Pons (tissue), 1 donor: ENCODE results near the gene LYPD5.
"Not testable (repeated sequence)": the region's sequence is repeated elsewhere in the genome, so short reads cannot be mapped to it uniquely, and the experiment has no call there.

Source experiments
- DNase-seq: peaks from one replicate; pipeline ENCODE4 v3.0.0-alpha.2; 2016; ENCODE audit warnings: low spot score

Gene LYPD5

GRCh38 chr19:43802216-43802951 is at the start of gene LYPD5:
LYPD5 (minus strand) TSS chr19:43802447; CDS start chr19:43802380, 67 bp downstream.
- no peak for DNase-seq

GRCh38 chr19:43848821-43849220 is 46.6 kb upstream of the LYPD5 start:
- DNase-seq = no peak

DNA sequence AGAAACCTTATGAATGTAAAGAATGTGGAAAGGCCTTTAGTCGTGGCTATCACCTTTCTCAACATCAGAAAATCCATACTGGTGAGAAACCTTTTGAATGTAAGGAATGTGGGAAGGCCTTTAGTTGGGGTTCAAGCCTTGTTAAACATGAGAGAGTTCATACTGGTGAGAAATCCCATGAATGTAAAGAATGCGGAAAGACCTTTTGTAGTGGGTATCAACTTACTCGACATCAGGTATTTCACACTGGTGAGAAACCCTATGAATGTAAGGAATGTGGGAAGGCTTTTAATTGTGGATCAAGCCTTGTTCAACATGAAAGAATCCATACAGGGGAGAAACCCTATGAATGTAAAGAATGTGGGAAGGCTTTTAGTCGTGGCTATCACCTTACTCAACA is 45.6 kb upstream of the LYPD5 start:
- DNase-seq = no peak

DNA sequence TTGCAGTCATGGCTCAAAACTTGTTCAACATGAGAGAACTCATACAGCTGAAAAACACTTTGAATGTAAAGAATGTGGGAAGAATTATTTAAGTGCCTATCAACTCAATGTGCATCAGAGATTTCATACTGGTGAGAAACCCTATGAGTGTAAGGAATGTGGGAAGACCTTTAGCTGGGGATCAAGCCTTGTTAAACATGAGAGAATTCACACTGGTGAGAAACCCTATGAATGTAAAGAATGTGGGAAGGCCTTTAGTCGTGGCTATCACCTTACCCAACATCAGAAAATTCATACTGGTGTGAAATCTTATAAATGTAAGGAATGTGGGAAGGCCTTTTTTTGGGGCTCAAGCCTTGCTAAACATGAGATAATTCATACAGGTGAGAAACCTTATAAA is 45.0 kb upstream of the LYPD5 start:
- DNase-seq = no peak

DNA sequence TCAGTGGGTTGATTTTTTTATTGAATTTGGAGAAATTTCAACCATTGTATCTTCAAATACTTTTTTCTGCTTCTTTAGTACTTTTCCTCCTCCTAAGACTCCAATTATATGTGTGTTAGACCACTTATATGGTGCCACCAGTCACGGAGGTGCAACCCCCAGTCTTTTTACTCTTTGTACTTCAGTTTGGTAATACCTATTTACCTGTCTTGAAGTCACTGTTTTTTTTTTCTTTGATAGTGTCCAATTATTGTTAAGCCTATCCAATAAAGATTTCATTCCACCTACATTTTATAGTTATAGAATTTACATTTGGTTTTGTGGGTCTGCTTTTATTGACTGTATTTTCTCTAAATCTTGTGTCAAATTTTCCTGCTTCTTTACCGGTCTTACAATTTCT is 39.8 kb upstream of the LYPD5 start:
- DNase-seq = no peak

- DNase-seq = no peak
These were observed 36.9 kb upstream of the LYPD5 start for GRCh38 chr19:43839139-43839538.

DNA sequence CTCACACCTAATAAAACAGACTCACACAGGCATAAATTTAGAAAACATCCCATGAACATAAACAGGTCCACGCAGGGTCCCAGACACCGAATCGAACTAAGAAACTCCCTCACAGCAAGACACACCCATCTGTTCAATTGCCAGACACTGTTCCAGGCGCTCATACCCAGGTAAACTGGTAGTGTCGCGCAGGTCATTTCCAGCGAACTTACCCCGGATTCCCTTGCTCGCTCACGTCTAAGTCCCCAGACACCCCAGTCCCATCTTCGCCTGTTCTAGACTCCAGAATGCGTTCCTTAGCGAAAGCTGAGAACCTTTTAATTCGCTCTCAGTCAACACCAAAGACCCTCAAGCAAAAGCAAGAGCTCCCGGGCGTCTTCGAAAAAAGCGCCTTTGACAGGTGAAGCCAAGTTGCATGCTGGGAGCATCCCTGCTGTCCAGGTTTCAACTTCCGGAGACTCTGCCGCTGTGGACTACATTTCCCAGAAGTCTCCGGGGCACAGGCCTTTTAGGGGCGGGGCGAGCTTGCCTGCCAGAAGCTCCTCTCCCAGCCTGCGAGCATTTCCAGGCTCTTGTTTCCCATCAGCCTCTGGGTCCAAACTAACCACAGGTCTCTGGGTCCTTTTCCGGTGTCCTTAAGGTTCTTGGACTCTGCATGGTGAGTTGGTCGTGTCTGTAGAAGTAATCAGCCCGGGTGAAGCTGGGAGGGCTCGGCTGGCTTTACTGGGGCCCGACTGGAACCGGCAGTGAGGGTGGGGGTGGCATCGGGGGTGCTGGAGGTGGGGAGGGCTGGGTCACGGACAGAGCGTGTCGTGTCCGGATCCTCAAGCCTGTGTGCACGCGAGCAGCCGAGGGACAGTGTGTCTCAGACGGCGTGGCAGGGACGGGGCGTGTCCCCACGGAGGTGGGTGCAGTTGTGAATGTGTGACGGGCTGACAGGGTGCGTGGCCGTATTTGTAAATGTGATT is 24.8 kb upstream of the LYPD5 start, which contains the start of gene ZNF283:
ZNF283 (plus strand) TSS at position 535 of the 968 bp plus-strand sequence. CDS start 6,184 bp downstream, outside the sequence.
- peak; percentile 90 for DNase-seq

- DNase-seq = not testable (repeated sequence)
These were observed 22.3 kb upstream of the LYPD5 start for GRCh38 chr19:43824572-43824971.

GRCh38 chr19:43823856-43824255 is 21.6 kb upstream of the LYPD5 start:
- DNase-seq = not testable (repeated sequence)

DNA sequence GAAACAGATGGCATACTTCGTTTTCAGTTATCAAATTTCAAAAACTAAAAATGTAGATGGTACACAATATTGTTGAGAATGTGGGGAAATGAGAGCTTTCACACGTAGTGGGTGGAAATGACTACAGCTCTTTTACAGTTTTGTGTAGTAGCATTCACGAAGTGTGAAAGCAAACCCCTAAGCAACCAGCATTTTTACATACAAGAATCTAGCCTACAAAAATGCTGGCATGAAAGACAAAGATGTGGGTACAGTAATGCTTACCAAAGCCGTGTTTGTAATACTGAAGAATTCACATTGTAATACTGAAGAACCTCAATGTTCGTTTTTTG is 18.6 kb upstream of the LYPD5 start:
- no peak for DNase-seq

GRCh38 chr19:43820098-43820883 is 18.0 kb upstream of the LYPD5 start:
- peak; percentile 44 for DNase-seq

DNA sequence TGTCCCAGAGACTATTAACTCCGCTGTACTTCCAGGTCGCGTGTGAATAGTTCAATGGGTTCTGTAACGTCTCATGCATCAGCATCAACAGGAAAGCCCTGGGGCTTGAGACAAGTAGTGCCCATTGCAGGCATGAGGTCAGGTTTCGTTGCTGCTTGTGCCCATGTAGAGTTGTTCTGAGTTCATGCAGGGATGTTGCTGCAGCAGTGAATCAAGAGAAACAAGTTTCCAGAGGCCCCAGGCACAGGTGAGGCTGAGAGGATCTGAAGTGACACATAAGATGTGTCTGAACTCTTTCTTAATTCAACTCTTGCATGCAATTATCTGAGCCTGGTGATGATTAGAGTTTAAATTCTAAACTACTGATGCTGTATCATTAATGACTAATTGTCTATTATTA is 16.3 kb upstream of the LYPD5 start:
- no peak for DNase-seq

- not testable (repeated sequence) for DNase-seq
These were observed 15.2 kb upstream of the LYPD5 start for GRCh38 chr19:43817454-43817853.

- no peak for DNase-seq
These were observed 12.6 kb upstream of the LYPD5 start for GRCh38 chr19:43814663-43815352.

- no peak for DNase-seq
These were observed 10.4 kb upstream of the LYPD5 start for GRCh38 chr19:43812688-43813087.

DNA sequence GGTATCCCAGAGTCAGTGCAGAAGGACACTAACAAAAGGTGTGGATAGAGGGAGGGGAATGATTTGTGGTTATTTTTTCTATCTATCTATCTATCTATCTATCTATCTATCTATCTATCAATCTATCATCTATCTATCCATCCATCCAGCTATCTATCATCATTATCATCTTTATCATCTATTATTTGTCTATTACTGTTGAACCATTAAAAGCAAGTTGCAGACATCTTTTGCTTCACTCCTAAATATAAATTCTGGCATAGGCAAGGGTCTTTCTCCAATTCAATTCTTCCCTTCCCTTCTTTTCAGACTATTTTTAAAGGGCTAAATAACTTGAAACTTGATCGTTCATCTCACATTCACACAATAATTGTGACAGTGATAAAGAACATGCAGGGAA is 10.0 kb upstream of the LYPD5 start:
- no peak for DNase-seq

DNA sequence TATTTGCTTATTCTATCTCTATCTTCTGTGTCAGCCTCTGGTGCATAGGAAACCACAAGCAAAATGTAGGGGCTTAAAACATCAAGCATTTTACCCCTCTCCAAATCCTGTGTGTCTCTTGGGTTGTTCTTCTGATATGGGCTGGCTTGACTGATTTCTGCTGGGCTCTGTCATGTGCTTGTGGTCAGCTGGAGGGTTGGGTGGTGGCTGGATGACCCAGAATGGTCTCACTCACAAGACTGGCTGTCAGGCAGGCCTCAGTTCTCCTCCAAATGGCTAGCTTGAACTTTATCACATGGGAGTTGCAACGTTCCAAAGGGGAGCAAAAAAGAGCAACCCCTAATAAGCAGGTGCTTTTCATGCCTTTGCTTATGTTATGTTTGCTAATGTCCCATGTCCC is 9.6 kb upstream of the LYPD5 start:
- no peak for DNase-seq

GRCh38 chr19:43809762-43810696 is 7.8 kb upstream of the LYPD5 start:
- DNase-seq = peak; percentile 62

DNA sequence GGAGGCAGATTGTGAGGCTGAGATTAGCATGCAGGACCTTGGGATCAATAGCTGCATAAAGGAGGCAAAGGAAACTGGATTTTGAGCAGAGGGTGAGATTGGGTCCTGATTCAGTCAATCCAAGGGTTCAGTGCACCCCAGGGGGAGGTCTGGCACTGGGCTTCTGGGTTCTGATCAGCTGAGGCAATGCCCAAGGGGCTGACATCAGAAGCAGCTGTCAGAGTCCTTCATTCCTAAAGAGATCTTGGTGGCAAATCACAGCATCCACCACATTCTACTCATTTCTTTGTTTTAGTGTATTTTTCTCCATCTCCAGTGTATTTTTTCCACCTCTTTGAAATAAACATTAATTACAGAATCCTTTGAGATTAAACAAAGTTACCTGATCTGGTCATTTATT is 5.4 kb upstream of the LYPD5 start:
- DNase-seq = no peak

- DNase-seq = peak; percentile 51
These were observed 4.6 kb upstream of the LYPD5 start for GRCh38 chr19:43806848-43807247.
